GM18511 (cell line): Measurements from ENCODE around the gene BUD23.
"Not testable (repeated sequence)": the region's sequence is repeated elsewhere in the genome, so short reads cannot be mapped to it uniquely, and the experiment has no call there.

Experiments used
- ATAC-seq: cut with Tn5 transposase; IDR thresholded peaks from one replicate; pipeline ENCODE4 v1.9.1; 2021; ENCODE audit warnings: mild to moderate bottlenecking, moderate library complexity; ENCODE audit not compliant: unreplicated experiment

Gene BUD23

DNA sequence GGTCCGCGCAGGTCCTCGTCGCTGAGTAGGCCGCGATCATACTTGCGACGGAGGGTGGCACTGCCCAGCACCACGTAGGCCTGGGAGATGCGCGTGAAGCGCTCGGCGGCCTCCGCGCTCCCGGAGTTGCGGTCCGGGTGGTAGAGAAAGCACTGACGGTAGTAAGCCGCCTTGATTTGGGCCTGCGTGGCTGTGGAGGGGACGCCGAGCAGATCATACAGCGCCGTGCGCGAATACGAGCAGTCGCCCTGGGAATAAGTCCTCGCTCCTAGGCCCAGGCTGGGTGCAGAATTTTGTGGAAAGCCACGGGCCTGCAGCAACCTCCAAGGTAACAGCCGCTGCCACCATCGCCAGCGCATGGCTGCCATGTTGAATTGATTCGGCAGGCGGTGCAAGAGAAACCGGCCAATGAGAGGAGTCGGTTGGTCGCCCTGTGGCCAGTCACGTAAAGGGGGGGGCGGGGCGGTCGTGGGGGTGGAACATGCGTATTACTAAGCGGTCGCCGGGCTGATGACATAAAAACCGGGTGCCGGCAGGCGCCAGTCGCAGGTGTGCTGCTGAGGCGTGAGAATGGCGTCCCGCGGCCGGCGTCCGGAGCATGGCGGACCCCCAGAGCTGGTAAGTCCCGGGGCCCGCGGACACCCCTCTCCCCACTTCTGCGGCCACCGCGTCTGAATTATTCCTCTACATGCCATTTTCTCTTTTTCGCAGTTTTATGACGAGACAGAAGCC, at the start of gene BUD23, which contains the start of gene DNAJC30:
BUD23 (plus strand) TSS at position 542 of the 732 bp plus-strand sequence; CDS start at position 571, 29 bp downstream.
DNAJC30 (minus strand) TSS at position 398 of the 732 bp plus-strand sequence; CDS start at position 368, 30 bp downstream.
- peak; percentile 95 for ATAC-seq

- ATAC-seq = no peak
Observed at GRCh38 chr7:73633844-73634243, 49.6 kb upstream of the BUD23 start.

- ATAC-seq = no peak
Observed at GRCh38 chr7:73635428-73636200, 47.8 kb upstream of the BUD23 start.

- no peak for ATAC-seq
Observed at GRCh38 chr7:73638911-73639310, 44.5 kb upstream of the BUD23 start.

DNA sequence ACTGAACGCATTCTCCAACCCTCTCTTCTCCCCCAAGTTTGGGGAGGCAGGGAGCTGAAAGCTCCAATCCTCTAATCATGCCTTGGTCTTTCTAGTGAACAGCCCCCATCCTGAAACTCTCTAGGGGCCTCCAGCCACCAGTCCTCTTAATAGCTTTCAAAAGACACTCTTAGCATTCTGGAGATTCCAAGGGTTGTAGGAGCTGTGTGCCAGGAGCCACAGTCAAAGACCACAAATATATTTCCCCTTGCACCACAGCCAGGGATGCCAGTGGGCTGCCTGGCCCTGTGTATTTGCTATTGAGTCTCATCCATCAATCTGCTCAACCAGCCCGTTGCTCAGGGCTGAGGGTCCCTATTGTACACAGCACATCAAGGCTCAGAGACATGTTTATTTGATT, 40.6 kb upstream of the BUD23 start:
- no peak for ATAC-seq

DNA sequence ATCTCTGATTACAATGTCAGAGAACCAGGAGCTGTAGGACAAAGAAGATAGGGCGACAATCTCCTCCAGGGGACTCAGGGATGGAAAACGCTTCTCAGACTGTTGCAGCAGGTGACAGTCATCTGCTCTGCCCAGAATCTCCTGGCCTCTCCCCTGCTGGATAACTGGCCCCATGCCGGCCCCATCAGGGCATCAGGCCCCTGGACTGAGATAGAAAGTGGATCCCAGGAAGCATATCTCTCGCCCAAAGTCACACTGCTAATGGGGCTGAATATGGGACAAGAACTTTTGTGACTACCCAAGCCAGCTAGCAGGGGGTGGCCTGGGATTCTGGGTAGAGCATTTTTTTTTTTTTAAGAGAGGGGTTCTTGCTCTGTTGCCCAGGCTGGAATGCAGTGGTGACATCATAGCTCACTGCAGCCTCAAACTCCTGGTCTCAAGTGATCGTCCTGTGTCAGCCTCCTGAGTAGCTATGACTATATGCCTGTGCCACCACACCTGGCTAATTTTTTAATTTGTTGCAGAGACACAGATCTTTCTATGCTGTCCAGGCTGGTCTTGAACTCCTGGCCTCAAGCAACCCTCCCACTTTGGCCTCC, 38.6 kb upstream of the BUD23 start:
- no peak for ATAC-seq

DNA sequence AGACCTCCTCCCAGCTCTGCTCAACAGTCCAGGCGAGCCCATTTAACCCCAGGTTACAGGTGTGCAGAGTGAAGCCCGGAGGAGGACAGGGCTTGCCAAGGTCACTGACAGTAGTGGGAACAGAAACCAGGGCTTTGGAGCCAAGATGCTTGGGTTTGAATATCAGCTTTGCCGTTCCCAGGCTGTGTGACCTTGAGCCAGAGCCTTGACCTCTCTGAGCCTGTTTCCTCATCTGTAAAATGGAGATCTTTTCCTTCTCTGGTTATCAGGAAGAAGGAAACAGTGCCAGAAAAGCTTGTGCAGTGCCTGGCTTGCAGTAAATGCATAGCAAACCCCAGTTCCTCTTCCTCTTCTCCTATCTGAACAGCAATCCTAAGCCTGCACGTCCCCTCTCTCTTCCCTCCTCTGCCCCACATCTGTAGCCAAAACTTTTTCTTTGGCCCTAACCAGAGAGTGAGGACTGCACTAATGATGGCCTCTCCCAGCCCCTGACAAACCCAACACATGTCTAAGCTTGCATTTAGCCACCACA, 37.7 kb upstream of the BUD23 start:
- no peak for ATAC-seq

- ATAC-seq = no peak
Observed at GRCh38 chr7:73646785-73647724, 36.3 kb upstream of the BUD23 start.

GRCh38 chr7:73647725-73648592, 35.4 kb upstream of the BUD23 start:
- ATAC-seq = no peak

GRCh38 chr7:73648593-73649332, 34.6 kb upstream of the BUD23 start:
- no peak for ATAC-seq

DNA sequence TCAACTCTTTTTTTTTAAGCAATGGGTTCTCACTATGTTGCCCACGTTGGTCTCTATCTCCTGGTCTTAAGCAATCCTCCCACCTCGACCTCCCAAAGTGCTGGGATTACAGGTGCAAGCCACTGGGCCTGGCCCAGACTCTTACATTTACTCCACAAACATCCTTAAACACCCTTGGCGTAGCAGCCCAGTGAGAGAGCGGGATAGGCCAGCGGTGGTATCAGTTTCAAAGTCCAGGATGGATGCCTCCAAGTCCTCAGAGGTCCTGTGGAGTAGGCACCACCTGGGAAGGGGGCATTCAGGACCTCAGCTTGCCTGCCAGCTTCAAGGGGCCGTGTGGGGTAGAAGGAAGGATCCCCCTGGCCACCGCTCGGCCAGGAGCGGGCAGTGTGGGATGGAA, 33.8 kb upstream of the BUD23 start:
- ATAC-seq = no peak

- ATAC-seq = no peak
Observed at GRCh38 chr7:73650524-73650923, 32.9 kb upstream of the BUD23 start.

DNA sequence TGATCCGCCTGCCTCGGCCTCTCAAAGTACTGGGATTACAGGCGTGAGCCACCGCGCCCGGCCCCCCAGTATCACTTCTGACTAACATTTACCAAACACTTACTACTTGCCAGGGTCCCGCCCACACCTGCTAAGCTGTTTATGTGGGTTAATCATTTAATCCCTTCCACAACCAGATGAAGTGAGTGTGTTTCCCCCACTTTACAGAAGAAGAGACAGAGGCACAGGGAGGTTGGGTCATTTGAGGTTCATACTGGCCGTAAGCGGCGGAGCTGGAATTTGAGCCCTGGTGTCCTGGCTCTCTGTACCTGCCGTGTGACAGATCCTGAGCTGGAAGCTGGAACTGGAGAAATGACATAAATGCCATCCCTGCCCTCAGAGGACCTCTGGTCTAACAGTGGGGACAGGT, 30.9 kb upstream of the BUD23 start:
- no peak for ATAC-seq

- not testable (repeated sequence) for ATAC-seq
Observed at GRCh38 chr7:73655309-73655708, 28.1 kb upstream of the BUD23 start.

DNA sequence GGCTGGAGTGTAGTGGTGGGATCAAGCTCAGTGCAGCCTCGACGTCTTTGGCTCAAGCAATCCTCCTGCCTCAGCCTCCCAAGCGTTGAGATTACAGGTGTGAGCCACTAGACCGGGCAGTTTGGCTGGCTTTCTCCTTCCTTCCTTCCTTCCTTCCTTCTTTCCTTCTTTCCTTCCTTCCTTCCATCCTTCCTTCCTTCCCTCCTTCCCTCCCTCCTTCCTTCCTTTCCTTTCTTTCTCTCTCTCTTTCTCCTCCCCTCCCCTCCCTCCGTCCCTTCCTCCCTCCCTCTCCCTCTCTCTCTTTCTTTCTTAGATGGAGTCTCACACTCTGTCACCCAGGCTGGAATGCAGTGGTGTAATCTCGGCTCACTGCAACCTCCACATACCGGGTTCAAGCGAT, 23.4 kb upstream of the BUD23 start:
- no peak for ATAC-seq

- ATAC-seq = not testable (repeated sequence)
Observed at GRCh38 chr7:73660594-73660993, 22.8 kb upstream of the BUD23 start.

DNA sequence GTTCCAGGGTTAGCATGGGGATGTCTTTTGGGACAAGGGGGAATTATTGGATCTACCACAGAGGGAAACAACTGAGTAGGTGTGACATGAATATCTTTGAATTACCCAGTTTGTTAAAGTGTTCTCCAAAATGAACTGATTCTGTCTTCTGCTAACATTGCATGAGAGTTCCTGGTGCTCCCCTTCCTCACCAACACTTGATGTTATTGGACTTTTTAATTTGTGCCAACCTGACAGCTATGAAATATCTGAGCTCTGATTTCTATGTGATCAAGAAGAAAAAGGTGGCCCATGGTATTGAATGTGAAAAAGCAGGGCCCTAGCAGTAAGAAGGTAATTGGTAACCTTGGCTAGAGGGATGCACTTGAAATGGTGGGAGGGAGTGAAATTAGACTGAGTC, 20.4 kb upstream of the BUD23 start:
- no peak for ATAC-seq

GRCh38 chr7:73667344-73668102, 15.9 kb upstream of the BUD23 start, which contains the start of gene VPS37D:
Gene VPS37D, plus strand, starts transcription at chr7:73667831. Its CDS starts 128 bp downstream, at chr7:73667959.
- peak; percentile 93 for ATAC-seq
